ENCODE results near the gene SNCAIP. TPM values are rescaled to one million over a fixed set of nuclear protein-coding genes. Genes with fewer than 3 reads are reported as not detected.

SNCAIP gene
- total RNA-seq, 1 experiment from 2014 or later, result 3.0 TPM

- no peak overlapping the region for H2BK12ac ChIP-seq (ENCODE audit: insufficient read length, low read depth, low read length)
- WGBS (ENCODE audit: extremely low coverage, insufficient read length, low lambda C conversion rate), result no CpG with 5 or more reads among the region's 3 CpGs
- Mint-ChIP-seq H3K36me3 (ENCODE audit: insufficient read depth in 1 of 3, low read depth in 3 of 3) (no peaks in the 10 kb centered on the region), H3K27ac (no peak overlapping the region), H3K27me3 (ENCODE audit: low read depth) (peaks cover 2% of the 10 kb centered on the region; the same call in 1 of the 2 replicates), H3K9me3 (no peaks in the 10 kb centered on the region), H3K4me1 (peaks cover 25 to 26% of the 10 kb centered on the region in 2 experiments), H3K4me3 (no peak overlapping the region)
- no peak overlapping the region for H2BK20ac ChIP-seq (ENCODE audit: low read depth, low read length, poor library complexity, severe bottlenecking)
- H3K79me2 ChIP-seq (ENCODE audit: insufficient read depth, low read length), result no peaks in the 10 kb centered on the region
- no peak overlapping the region for H4K8ac ChIP-seq (replicated peaks; ENCODE audit: insufficient read length, low read depth, low read length)
- no peaks in the 10 kb centered on the region for H3K27me3 ChIP-seq (ENCODE audit: insufficient read depth, low read length)
- peaks cover 8% of the 10 kb centered on the region; the same call in 1 of the 2 replicates for H3K4me1 ChIP-seq (ENCODE audit: insufficient read depth, low read length)
- H4K91ac ChIP-seq (ENCODE audit: insufficient read length, low read depth, low read length), result no peak overlapping the region
- H2AFZ ChIP-seq (ENCODE audit: low read length), result no peak overlapping the region
- no peak overlapping the region for H3K14ac ChIP-seq (ENCODE audit: insufficient read depth, low read length)
- H3K9ac ChIP-seq (ENCODE audit: extremely low read depth, insufficient read length, low read length), result no peak overlapping the region
- H3T11ph ChIP-seq (ENCODE audit: low read length), result no peak overlapping the region
- TF ChIP-seq CTCF (conservative IDR thresholded peaks at IDR 0.05), result no peak
- H3K27ac ChIP-seq (ENCODE audit: insufficient read length, low read depth, low read length), result no peak overlapping the region
- no peaks in the 10 kb centered on the region for H3K79me1 ChIP-seq (ENCODE audit: insufficient read depth, low read depth, low read length, poor library complexity, severe bottlenecking)
- H3K18ac ChIP-seq (ENCODE audit: insufficient read length, low read depth, low read length), result no peak overlapping the region
- H4K5ac ChIP-seq (ENCODE audit: insufficient read length, low read depth, low read length), result no peak overlapping the region
- no peaks in the 10 kb centered on the region for H4K20me1 ChIP-seq (ENCODE audit: control insufficient read depth, insufficient read depth, insufficient read length)
- no peaks in the 10 kb centered on the region for H3K9me3 ChIP-seq (ENCODE audit: control insufficient read depth, low read depth, low read length)
- no peaks in the 10 kb centered on the region for H3K23me2 ChIP-seq (ENCODE audit: insufficient read length, low read depth, low read length, poor library complexity, severe bottlenecking)
- no peak overlapping the region for H2BK5ac ChIP-seq (ENCODE audit: insufficient read length, low read length)
- H3K56ac ChIP-seq (ENCODE audit: insufficient read length, low read depth, low read length), result no peak overlapping the region
- no peak overlapping the region for H3K4me2 ChIP-seq (ENCODE audit: insufficient read depth, insufficient read length, low read length)
- H2BK120ac ChIP-seq (ENCODE audit: low read depth, low read length, poor library complexity, severe bottlenecking), result no peak overlapping the region
- no peak overlapping the region for H3K23ac ChIP-seq (ENCODE audit: insufficient read length, low read depth, low read length)
- DNase-seq, result no peak
- no peak overlapping the region for H3K4ac ChIP-seq (ENCODE audit: low read depth, low read length)
- no peak overlapping the region for H2AK5ac ChIP-seq (ENCODE audit: insufficient read length, low read length)
- no peak overlapping the region for H2BK15ac ChIP-seq (ENCODE audit: low read depth, low read length)
These were observed 55.4 kb downstream of the SNCAIP start for GRCh38 chr5:122367456-122367855.
